ENCODE data around the gene TNRC6B. TPM values are rescaled to one million over a fixed set of nuclear protein-coding genes. Genes with fewer than 3 reads are reported as not detected.
"Not testable (repeated sequence)": the region's sequence is repeated elsewhere in the genome, so short reads cannot be mapped to it uniquely, and the experiment has no call there.

The TNRC6B gene
- polyA plus RNA-seq, 12 donors = 8.3 to 93.8 (median 10.7) TPM

GRCh38 chr22:40347300-40347699 is 169.6 kb downstream of the TNRC6B start:
- no peak for DNase-seq

GRCh38 chr22:40348025-40348658 is 170.4 kb downstream of the TNRC6B start:
- DNase-seq = peak; percentile 60

GRCh38 chr22:40352763-40353162 is 175.0 kb downstream of the TNRC6B start:
- DNase-seq = no peak

- no peak for DNase-seq
Measured at GRCh38 chr22:40361100-40361499, 183.4 kb downstream of the TNRC6B start.

GRCh38 chr22:40363059-40363458 is 185.3 kb downstream of the TNRC6B start:
- DNase-seq = no peak

- no peak for DNase-seq
Measured at GRCh38 chr22:40364431-40364830, 186.7 kb downstream of the TNRC6B start.

GRCh38 chr22:40366068-40366467 is 188.3 kb downstream of the TNRC6B start:
- no peak for DNase-seq

- no peak for DNase-seq
Measured at GRCh38 chr22:40367342-40367741, 189.6 kb downstream of the TNRC6B start.

- DNase-seq = no peak
Measured at GRCh38 chr22:40368016-40368415, 190.3 kb downstream of the TNRC6B start.

- no peak for DNase-seq
Measured at GRCh38 chr22:40368836-40369235, 191.1 kb downstream of the TNRC6B start.

- DNase-seq = no peak
Measured at GRCh38 chr22:40374567-40374966, 196.8 kb downstream of the TNRC6B start.

- no peak for DNase-seq
Measured at GRCh38 chr22:40376149-40376548, 198.4 kb downstream of the TNRC6B start.

GRCh38 chr22:40377931-40378330 is 200.2 kb downstream of the TNRC6B start:
- no peak for DNase-seq

- not testable (repeated sequence) for DNase-seq
Measured at GRCh38 chr22:40378448-40378847, 200.7 kb downstream of the TNRC6B start.

GRCh38 chr22:40381461-40381860 is 203.7 kb downstream of the TNRC6B start:
- DNase-seq = no peak

- DNase-seq = no peak
Measured at GRCh38 chr22:40383905-40384304, 206.2 kb downstream of the TNRC6B start.

- no peak for DNase-seq
Measured at GRCh38 chr22:40385036-40385782, 207.5 kb downstream of the TNRC6B start.

Other genes starting within 250 kb of the TNRC6B start
- gene TMA7B, start 217.5 kb upstream of the TNRC6B start, polyA plus RNA-seq (ENCODE audit: insufficient read length in 12 of 12) = under 1 TPM in 2 of 12 donors, not detected in 10; 0.12 to 0.23 TPM
- gene FAM83F, start 183.0 kb upstream of the TNRC6B start, polyA plus RNA-seq (ENCODE audit: insufficient read length in 12 of 12) = 1 to 10 TPM in 2 of 12 donors, under 1 TPM in 9, not detected in 1; 0.03 to 2.4 (median 0.24) TPM
- 100 to 1,000 TPM in 9 of 12 donors, 10 to 100 TPM in 2, not detected in 1; 90.8 to 234 (median 197) TPM for gene ADSL, start 168.6 kb downstream of the TNRC6B start, polyA plus RNA-seq (ENCODE audit: insufficient read length in 12 of 12)
- gene SGSM3, start 192.7 kb downstream of the TNRC6B start, polyA plus RNA-seq (ENCODE audit: insufficient read length in 12 of 12) = 10 to 100 TPM in 11 of 12 donors, not detected in 1; 41.7 to 62.4 (median 55.7) TPM

All from muscle of arm (tissue), 12 donors.